Stimulated activated CD4-positive, alpha-beta T cell treated with anti-CD3 and anti-CD28 coated beads, Interleukin-15, amount 100 ng/mL, for 48 hours (primary cell): Measurements from ENCODE around the gene ARMS2.

Experiments used
- DNase-seq, 2 donors: peaks; one replicate each; pipeline ENCODE4 v3.0.0-alpha.2; 2020; ENCODE audit warnings: low read depth in 2 of 2

ARMS2 gene

GRCh38 chr10:122450353-122450990 lies 4.0 kb upstream of the ARMS2 start:
- no peak for DNase-seq

- no peak for DNase-seq
These were observed 382 bp upstream of the ARMS2 start for GRCh38 chr10:122454071-122454470.

DNA sequence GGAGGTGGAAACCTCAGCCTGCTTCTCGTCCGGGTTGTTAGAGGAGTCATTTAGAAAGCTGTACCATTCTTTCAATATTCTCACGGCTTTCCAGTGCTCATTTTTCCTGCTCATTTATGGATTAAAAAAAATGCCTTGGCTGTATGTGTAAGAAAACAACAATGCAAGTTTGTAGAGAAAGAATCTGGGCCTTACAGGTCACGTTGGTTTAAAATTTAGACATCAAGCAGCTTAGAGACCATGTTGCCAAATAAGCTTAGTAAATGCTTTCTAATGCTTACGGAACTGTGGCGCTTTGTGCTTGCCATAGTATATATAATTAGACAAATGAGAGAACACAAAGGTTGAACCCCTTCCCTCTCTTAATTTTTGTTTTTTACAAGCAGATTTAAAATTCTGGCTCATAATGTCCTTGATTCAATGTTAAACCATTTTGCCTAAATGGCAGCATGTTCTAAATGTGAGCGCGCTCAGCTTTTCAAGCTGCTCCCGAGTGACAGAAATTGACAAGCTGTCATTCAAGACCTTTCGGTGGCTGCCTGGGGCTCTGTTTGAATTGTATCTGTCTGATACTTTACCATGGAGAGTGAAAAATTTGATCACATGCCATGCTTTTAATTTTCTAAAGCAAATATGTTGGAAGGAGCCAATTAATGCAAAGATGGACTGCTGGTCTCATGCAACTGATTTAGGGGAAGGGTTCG lies 1.1 kb downstream of the ARMS2 start:
- no peak for DNase-seq

- DNase-seq, result no peak
These were observed 3.5 kb downstream of the ARMS2 start for GRCh38 chr10:122457934-122458333.

GRCh38 chr10:122458693-122459092 lies 4.2 kb downstream of the ARMS2 start:
- no peak for DNase-seq

- no peak for DNase-seq
These were observed 5.3 kb downstream of the ARMS2 start for GRCh38 chr10:122459561-122460273.

DNA sequence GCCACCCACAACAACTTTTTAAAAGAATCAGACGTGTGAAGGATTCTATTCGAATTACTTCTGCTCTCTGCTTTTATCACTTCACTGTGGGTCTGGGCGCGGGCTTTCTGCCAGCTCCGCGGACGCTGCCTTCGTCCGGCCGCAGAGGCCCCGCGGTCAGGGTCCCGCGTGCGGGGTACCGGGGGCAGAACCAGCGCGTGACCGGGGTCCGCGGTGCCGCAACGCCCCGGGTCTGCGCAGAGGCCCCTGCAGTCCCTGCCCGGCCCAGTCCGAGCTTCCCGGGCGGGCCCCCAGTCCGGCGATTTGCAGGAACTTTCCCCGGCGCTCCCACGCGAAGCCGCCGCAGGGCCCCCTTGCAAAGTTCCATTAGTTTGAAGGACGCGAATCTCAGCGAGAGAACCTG lies 6.4 kb downstream of the ARMS2 start:
- DNase-seq, result no peak

DNA sequence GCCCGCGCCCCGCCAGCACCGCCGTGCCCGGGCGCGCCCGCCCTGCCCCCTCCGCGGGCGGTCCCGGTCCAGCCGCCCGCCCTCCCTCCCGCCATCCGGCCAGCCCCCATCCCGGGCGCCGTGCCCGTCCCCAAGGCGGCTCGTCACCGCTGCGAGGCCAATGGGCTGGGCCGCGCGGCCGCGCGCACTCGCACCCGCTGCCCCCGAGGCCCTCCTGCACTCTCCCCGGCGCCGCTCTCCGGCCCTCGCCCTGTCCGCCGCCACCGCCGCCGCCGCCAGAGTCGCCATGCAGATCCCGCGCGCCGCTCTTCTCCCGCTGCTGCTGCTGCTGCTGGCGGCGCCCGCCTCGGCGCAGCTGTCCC lies 6.9 kb downstream of the ARMS2 start, which contains the start of gene HTRA1:
TSS of gene HTRA1 (plus strand) at position 187 of the 362 bp plus-strand sequence. CDS start at position 287, 100 bp downstream.
- no peak for DNase-seq

DNA sequence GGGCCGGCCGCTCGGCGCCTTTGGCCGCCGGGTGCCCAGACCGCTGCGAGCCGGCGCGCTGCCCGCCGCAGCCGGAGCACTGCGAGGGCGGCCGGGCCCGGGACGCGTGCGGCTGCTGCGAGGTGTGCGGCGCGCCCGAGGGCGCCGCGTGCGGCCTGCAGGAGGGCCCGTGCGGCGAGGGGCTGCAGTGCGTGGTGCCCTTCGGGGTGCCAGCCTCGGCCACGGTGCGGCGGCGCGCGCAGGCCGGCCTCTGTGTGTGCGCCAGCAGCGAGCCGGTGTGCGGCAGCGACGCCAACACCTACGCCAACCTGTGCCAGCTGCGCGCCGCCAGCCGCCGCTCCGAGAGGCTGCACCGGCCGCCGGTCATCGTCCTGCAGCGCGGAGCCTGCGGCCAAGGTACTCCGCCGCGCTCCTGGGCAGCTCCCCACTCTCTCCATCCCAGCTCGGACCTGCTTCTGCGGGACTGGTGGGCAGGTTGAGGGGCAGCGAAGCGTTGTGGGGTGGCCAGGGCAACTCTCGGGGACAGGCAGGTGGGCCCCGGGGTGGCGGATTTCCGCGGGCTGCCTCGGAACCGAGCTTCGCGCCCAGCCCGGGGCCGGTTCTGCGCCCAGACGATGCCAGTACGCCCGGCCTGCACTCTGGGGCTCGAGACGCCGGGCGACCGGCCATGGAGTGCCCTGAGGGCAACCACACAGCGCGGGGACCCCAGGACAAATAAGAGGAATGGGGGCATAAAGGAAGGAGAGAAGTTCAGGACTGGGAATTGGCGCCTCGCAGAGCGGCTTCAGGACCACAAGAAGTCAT lies 7.5 kb downstream of the ARMS2 start:
- DNase-seq, result no peak

GRCh38 chr10:122462533-122463465 lies 8.3 kb downstream of the ARMS2 start:
- no peak for DNase-seq

GRCh38 chr10:122463466-122464249 lies 9.2 kb downstream of the ARMS2 start:
- DNase-seq, result no peak

- DNase-seq, result no peak
These were observed 9.7 kb downstream of the ARMS2 start for GRCh38 chr10:122464250-122464510.

GRCh38 chr10:122464586-122464985 lies 10.1 kb downstream of the ARMS2 start:
- DNase-seq, result no peak

GRCh38 chr10:122465401-122466040 lies 11.1 kb downstream of the ARMS2 start:
- no peak for DNase-seq

GRCh38 chr10:122466951-122467381 lies 12.5 kb downstream of the ARMS2 start:
- no peak for DNase-seq

- no peak for DNase-seq
These were observed 13.2 kb downstream of the ARMS2 start for GRCh38 chr10:122467701-122468100.

GRCh38 chr10:122468307-122468925 lies 14.0 kb downstream of the ARMS2 start:
- no peak for DNase-seq

DNA sequence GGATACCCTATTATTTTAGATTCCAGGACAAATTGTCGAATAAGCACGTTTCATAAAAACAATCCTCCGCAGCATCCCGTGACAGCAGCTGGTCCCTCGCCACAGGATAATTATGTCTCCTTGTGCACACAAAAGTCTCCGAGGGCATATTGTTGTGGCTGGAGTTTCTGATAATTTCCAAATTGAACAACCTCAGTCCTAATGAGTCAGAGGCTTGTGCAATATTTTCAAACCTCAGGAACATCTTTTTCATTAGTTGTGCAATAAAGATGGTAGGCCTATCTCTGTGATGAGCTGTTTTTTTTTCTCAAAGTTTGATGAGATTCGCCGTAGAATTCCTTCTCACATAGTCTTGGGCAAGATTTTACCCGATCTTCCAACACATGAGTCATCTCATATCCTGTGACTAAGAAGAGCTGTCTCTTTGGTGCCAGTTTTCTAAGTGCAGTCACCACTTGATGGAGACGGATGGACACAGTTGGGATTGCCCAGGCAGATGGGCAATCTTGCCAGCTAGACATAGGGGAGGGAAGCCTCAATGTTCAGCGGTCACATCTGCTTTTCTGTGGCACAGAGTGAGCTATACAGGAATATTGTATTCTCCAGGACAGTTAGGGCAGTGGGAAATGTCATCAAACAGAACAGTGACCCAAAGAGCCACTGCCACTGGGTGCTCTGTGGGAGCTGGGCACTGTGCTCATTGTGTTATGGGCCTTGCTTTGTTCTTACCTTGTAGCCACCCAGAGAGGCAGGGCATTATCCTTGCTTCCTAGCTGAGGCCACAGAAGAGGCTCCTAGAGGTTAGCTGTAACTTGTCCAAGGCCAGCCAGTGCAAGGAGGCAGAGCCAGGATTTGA lies 14.7 kb downstream of the ARMS2 start:
- no peak for DNase-seq
